Activated naive CD4-positive, alpha-beta T cell treated with anti-CD3 and anti-CD28 coated beads for 36 hours (primary cell): ENCODE data around the gene NGEF. TPM values are rescaled to one million over a fixed set of nuclear protein-coding genes. Genes with fewer than 3 reads are reported as not detected.
"Not testable (repeated sequence)": the region's sequence is repeated elsewhere in the genome, so short reads cannot be mapped to it uniquely, and the experiment has no call there.

Experiments
- CTCF ChIA-PET: fragments of 350-600 bp; sonication (Branson Sonifier 250); formaldehyde crosslinking; loops from one replicate; lab custom pipeline; 2021; ENCODE audit warnings: antibody characterized with exemption; lab: Charles Lee
- DNase-seq: peaks from one replicate; pipeline ENCODE4 v3.0.0-alpha.2; 2020
- H3K27ac Mint-ChIP-seq: one replicate; pipeline ENCODE4 v1.8.0; 2021; ENCODE audit warnings: mild to moderate bottlenecking, mixed read lengths
- H3K27me3 Mint-ChIP-seq: one replicate; pipeline ENCODE4 v1.8.0; 2021; ENCODE audit warnings: low read depth, mixed read lengths
- H3K36me3 Mint-ChIP-seq: one replicate; pipeline ENCODE4 v1.8.0; 2021; ENCODE audit warnings: low read depth, mixed read lengths
- H3K4me1 Mint-ChIP-seq: one replicate; pipeline ENCODE4 v1.8.0; 2021; ENCODE audit warnings: low read depth, mixed read lengths
- H3K4me3 Mint-ChIP-seq: one replicate; pipeline ENCODE4 v1.8.0; 2021; ENCODE audit warnings: mild to moderate bottlenecking, moderate library complexity, mixed read lengths
- H3K9me3 Mint-ChIP-seq: one replicate; pipeline ENCODE4 v1.8.0; 2021; ENCODE audit warnings: mixed read lengths
- intact Hi-C: fragments of 100-400 bp; cut with micrococcal nuclease; formaldehyde crosslinking; loops from one replicate; pipeline ENCODE4 v1.15.1; 2023
- total RNA-seq, 2 experiments: library from RNA; stranded (reverse); gene quantifications; one replicate each; pipeline ENCODE4 v1.2.3, GENCODE V29; 2021

The NGEF gene
- total RNA-seq, 2 experiments from 2014 or later: 0.12 TPM; not detected in 1

DNA sequence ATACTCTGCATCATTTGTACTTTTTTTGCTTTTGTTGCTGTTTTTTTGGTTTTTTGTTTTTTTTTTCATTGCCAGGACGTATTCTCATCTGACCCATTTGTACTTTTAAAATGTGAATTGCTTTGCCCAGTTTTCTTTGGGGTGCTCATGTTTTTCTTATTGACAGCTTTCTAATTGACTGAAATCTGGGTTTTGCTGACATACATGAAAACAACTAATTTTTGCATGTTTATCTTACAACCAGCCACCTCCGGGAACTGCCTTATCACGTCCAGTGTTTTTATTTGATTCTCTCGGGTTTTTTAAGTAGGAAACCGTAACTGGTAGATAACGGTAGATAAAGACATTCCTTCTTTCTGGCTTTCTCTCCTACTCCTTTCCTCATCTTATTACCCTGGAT, 104.4 kb downstream of the NGEF start:
- Mint-ChIP-seq H3K9me3 (peaks cover 15% of the 10 kb centered on the region), H3K36me3 (peaks cover 1% of the 10 kb centered on the region), H3K4me3 (no peak overlapping the region), H3K27me3 (peaks cover 14% of the 10 kb centered on the region), H3K4me1 (no peaks in the 10 kb centered on the region), H3K27ac (no peak overlapping the region)
- DNase-seq: no peak
- CTCF ChIA-PET: no interaction called here
- intact Hi-C loops: no loop called here

DNA sequence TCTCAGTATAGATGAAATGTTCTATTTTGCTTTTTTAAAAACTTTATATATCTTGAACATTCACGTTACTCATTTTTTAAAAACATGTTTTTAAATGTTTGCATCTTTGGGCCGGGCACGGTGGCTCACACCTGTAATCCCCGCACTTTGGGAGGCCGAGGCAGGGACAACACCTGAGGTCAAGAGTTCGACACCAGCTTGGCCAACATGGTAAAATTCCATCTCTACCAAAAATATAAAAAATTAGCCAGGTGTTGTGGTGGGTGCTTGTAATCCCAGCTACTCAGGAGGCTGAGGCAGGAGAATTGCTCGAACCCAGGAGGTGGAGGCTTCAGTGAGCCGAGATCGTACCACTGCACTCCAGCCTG, 105.4 kb downstream of the NGEF start:
- H3K9me3 Mint-ChIP-seq: peaks cover 14% of the 10 kb centered on the region
- H3K4me1 Mint-ChIP-seq, H3K4me3 Mint-ChIP-seq, H3K27ac Mint-ChIP-seq, H3K36me3 Mint-ChIP-seq, DNase-seq, CTCF ChIA-PET, intact Hi-C loops: not testable (repeated sequence)
- peaks cover 10% of the 10 kb centered on the region for H3K27me3 Mint-ChIP-seq

DNA sequence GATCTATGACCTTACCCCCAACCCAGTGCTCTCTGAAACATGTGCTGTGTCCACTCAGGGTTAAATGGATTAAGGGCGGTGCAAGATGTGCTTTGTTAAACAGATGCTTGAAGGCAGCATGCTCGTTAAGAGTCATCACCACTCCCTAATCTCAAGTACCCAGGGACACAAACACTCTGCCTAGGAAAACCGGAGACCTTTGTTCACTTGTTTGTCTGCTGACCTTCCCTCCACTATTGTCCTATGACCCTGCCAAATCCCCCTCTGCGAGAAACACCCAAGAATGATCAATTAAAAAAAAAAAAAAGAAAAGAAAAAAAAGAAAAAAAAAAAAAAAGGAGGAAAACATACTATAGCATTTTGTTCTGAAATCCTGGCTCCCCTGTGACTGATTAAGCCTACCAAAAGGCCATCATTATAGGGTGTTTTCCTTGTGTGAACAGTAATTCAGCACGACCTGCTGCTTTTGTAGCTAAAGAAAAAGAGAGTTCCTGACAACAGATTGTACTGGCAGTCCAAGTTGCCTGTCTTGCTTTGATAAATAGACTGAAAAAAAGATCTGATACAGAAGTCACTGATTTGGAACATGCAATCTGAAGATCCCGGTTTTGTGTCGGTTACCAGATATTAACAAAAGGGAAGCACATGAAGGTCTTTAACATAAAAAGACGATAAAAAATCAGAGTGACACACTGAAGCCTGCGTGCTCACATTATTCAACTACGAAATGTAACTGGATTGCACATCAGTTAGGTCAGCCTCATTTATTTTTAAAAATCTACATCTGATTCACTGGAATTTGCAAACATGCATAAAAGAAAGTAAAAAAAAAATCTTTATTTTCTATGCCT, 106.0 kb downstream of the NGEF start:
- H3K4me3 Mint-ChIP-seq, intact Hi-C loops, CTCF ChIA-PET, H3K4me1 Mint-ChIP-seq, H3K36me3 Mint-ChIP-seq, DNase-seq, H3K27ac Mint-ChIP-seq: not testable (repeated sequence)
- peaks cover 10% of the 10 kb centered on the region for H3K9me3 Mint-ChIP-seq
- peaks cover 10% of the 10 kb centered on the region for H3K27me3 Mint-ChIP-seq

DNA sequence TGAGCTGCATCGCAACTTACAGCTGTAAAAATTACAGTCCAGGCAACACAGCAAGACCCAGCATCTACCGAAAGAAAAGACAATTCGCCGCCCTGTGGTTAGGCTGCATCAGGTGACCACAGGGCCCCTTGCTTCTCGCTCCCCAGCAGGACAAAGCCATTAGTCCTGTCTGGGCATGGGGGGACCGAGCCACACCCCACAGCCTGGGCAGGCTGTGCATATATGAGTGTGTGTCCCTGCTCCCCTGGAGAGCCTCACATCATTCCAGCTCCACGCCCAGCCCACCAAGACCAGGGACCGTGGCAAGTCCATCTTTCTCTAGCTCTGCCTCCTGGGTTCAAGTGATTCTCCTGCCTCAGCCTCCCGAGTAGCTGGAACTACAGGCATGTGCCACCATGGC, 109.1 kb downstream of the NGEF start:
- CTCF ChIA-PET: interaction anchor here (1.0 kb wide), 1 partner anchor 808 kb away, joined by 3 read pairs; the partner anchor contains the start of gene UGT1A5
- H3K27ac Mint-ChIP-seq: no peak overlapping the region
- H3K36me3 Mint-ChIP-seq: no peaks in the 10 kb centered on the region
- H3K27me3 Mint-ChIP-seq: peaks cover 3% of the 10 kb centered on the region
- intact Hi-C loops: no loop called here
- H3K9me3 Mint-ChIP-seq: no peaks in the 10 kb centered on the region
- no peaks in the 10 kb centered on the region for H3K4me1 Mint-ChIP-seq
- H3K4me3 Mint-ChIP-seq: no peak overlapping the region
- DNase-seq: no peak

DNA sequence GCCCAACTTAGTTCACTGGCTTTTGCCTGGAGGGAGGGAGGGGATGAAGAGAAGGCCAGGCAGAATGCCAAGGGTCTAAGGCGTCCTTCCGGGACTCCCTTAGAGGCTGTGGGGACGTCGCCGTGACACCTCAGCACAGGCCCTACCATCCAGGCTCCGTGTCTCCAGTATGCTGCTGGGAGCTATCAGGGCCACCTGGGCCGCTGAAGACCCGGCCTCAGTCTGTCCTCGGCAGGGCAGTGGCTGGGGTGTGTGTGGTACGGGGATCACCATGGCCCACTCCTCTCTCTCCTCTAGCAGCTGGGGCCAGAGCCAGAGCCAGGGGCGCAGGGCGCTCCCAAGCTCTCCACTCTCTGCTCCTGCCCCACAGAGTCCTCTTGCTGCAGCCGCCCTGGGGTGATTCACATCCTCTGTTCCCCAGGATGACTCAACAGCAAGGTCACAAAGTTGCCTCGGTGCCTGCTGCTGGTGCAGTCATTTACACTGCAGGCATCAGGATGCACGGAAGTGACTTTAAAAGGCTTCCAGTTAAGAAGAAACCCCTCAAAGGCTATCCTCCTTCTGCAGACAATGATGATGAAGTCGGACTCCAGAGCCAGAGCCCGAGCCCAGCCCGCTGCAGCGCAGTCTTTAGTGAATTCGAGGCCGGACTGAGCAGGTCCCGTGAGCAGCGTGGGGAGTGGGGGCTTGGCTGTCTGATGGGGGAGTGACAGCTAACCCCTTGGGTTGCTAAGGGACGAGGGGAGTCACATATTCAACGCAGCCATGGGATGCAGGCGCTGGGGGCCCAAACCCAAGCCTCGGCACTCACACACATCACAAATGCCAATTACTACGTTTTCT, 111.1 kb downstream of the NGEF start:
- H3K4me1 Mint-ChIP-seq: peaks cover 8% of the 10 kb centered on the region
- peak; percentile 53 for DNase-seq
- H3K4me3 Mint-ChIP-seq: no peak overlapping the region
- no peaks in the 10 kb centered on the region for H3K36me3 Mint-ChIP-seq
- intact Hi-C loops: no loop called here
- no peaks in the 10 kb centered on the region for H3K27me3 Mint-ChIP-seq
- no peak overlapping the region for H3K27ac Mint-ChIP-seq
- CTCF ChIA-PET: no interaction called here
- no peaks in the 10 kb centered on the region for H3K9me3 Mint-ChIP-seq

DNA sequence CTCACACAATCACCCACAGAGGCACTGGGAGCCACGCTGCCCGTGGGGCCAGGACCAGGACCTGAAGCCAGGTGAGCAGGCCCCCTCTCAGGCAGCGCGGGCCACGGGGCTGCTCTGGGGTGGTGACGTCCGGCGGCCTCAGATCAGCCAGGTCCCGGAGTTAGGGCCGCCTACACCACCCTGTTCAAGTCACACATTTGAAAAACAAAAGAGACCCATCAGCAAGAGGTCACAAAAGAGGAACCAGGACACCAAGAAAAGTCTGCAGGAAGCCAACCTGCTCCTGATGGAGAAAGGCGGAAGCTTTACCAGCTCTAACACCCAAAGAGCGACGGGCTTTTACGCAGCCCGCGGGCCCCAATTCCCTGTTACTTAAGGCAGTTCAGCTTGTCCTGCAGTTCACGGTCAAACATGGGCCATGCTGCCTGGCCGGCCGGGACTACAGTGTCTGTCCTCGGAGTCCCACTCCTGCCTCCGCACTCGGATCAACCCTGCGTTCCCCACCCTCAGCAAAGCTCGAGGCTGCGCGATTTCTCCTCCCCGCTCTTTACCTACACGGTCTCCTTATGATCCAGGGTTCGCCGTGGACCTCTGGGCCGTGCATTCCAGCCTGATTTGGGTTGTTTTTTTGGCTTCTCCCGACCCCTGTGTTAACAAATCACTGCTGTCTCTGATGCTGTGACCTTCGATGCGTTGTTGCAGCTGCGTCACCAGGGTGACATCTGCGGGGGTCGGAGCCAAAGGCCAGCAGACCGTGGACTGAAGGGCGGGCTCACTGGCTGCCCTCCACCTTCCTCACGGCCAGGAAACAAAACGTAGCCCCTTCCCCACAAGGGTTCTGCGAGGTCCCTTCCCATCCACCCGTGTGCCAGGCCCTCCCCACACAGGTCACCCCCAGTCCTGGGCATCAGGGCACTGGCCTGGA, 112.0 kb downstream of the NGEF start:
- no peaks in the 10 kb centered on the region for H3K36me3 Mint-ChIP-seq
- no peak overlapping the region for H3K4me3 Mint-ChIP-seq
- H3K27me3 Mint-ChIP-seq: no peaks in the 10 kb centered on the region
- no peaks in the 10 kb centered on the region for H3K9me3 Mint-ChIP-seq
- peaks cover 8% of the 10 kb centered on the region for H3K4me1 Mint-ChIP-seq
- H3K27ac Mint-ChIP-seq: no peak overlapping the region
- DNase-seq: no peak
- intact Hi-C loops: no loop called here
- CTCF ChIA-PET: no interaction called here

DNA sequence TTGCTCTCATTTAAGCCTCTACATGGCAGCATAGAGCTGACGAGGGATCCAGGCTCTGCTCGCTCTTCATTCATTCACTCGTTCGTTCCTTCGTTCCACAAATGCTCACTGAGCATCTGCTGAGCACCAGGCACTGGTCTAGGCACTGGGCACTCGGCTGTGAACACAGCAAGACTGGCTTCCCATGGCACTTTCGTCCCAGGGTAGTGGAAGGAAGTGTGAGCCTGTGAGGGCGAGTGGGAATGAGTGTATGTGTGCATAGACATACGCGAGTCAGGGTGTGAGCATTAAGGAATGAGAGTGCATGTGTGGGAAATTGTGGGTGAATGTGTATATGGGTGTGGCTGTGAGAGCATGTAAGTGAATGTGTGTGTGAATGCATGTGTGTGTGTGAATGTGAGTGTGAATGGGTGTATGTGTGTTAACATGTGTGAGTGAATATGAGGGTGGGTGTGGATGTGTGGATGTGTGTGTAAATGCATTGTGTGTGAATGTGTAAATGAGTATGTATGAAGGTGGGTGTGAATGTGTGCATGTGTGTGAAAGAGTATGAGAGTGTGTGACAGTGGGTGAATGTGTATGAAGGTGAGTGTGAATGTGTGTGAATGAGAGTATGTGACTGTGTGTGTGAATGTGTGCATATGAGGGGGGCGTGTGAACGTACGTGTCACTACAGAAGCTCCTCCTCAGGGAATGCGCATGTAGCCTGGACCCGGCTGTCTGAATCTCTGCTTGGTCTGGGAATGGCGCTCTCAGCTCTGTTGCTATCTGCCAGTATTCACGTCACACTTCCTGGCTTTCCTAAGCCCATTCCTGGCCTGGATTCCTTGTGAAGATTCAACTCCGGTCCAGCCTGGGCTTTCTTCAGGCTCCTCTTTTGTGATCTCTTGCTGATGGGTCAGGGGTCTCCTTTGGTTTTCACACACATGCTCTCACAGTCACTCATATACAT, 114.2 kb downstream of the NGEF start:
- H3K36me3 Mint-ChIP-seq: no peaks in the 10 kb centered on the region
- no peak overlapping the region for H3K27ac Mint-ChIP-seq
- H3K4me1 Mint-ChIP-seq: peaks cover 8% of the 10 kb centered on the region
- H3K9me3 Mint-ChIP-seq: no peaks in the 10 kb centered on the region
- DNase-seq: no peak
- CTCF ChIA-PET: no interaction called here
- intact Hi-C loops: no loop called here
- no peaks in the 10 kb centered on the region for H3K27me3 Mint-ChIP-seq
- no peak overlapping the region for H3K4me3 Mint-ChIP-seq

DNA sequence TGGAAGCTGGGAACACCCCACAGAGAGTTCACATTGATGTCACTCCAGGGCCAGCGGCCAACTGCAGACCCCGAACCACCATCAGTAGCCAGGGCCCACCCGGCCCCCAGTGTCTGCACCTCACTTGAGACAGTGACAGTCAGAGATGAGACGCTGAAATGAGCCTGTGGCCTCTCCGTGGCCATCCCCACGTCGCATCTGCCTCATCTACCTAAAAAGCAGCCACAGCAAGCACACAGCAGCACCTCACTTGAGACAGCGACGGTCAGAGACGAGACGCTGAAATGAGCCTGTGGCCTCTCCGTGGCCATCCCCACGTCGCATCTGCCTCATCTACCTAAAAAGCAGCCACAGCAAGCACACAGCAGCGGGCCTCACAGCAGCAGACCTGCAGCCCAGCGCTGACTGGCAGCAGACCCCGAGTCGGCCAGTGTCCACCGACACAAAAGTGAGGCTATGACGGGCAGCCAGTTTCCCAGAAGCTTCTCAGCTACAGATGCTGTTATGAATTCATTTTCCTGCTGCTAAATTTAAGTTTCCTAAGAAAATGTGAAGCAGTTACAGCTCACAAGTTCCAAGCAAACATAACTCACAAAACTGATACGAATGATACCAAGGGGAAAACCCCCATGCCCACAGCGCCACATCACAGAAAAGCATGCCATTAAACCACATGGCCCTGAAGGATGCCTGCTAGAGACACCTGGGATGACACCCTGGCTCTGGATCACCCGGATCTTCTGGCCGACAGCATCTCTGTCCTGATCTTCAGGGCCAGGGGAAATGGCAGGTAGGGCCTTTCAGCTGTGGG, 115.3 kb downstream of the NGEF start:
- Mint-ChIP-seq H3K36me3 (no peaks in the 10 kb centered on the region), H3K27me3 (no peaks in the 10 kb centered on the region), H3K27ac (no peak overlapping the region), H3K4me3 (no peak overlapping the region), H3K4me1 (peaks cover 8% of the 10 kb centered on the region), H3K9me3 (no peaks in the 10 kb centered on the region)
- CTCF ChIA-PET: interaction anchor here (0.7 kb wide), 1 partner anchor 156 kb away, joined by 3 read pairs; no protein-coding TSS in a partner anchor
- peak; percentile 62 for DNase-seq
- intact Hi-C loops: no loop called here

DNA sequence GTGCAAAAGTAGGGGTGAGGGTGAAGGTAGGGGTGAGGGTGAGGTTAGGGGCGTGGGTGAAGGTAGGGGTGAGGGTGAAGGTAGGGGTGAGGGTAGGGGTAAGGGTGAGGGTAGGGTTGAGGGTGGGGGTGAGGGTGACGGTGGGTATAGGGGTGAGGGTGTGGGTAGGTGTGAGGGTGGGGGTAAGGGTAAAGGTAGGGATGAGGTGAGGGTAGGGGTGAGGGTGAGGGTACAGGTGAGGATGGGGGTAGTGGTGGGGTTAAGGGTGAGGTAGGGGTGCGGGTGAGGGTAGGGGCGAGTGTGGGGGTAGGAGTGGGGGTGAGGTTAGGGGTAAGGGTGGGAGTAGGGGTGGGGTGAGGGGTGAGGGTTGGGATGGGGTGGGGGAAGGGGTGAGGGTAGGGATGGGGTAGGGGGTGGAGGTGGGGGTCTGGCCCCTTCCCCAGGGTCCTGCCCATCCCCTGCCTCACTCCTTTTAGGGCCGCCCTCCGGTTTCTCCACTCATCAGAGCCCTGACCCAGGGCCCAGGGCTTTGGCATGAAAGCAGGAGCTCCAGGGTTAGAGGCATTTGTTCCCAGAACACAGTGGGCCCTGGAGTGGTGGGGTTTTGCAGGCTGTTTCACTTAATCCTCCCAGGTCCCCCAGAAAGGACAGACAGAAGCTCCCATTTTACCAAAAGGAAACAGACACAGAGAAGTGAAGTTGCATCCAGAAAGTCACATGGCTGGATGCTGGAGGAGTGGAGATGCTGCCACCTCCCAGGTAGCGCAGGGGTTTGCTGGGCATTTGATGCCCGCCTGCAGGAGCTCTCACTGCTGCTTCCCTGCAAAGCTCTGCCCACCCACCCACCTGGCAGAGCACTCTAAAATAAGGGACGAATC, 116.1 kb downstream of the NGEF start:
- CTCF ChIA-PET: no interaction called here
- no peak for DNase-seq
- Mint-ChIP-seq H3K4me3 (no peak overlapping the region), H3K4me1 (peaks cover 8% of the 10 kb centered on the region), H3K27ac (no peak overlapping the region), H3K27me3 (no peaks in the 10 kb centered on the region), H3K9me3 (no peaks in the 10 kb centered on the region), H3K36me3 (no peaks in the 10 kb centered on the region)
- intact Hi-C loops: no loop called here

DNA sequence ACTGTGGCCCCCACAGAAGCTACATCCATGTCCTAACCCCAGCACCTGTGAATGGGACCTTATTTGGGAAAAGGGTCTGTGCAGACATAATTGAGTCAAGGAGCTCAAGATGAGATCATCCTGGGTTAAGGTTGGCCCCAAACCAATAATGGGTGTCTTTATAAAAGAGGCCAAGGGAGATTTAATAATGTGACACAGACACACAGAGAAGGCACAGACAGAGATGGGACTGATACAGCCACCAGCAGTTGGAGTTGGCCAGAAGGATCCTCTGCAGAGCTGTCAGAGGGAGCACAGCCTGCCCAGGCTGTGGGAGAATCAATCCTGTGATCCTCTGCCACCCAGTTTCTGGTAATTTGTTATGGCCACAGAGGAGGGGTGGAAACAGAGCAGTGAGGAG, 116.9 kb downstream of the NGEF start:
- Mint-ChIP-seq H3K27ac (no peak overlapping the region), H3K4me3 (no peak overlapping the region), H3K4me1 (peaks cover 8% of the 10 kb centered on the region), H3K36me3 (no peaks in the 10 kb centered on the region), H3K9me3 (no peaks in the 10 kb centered on the region), H3K27me3 (peaks cover 3% of the 10 kb centered on the region)
- intact Hi-C loops: no loop called here
- CTCF ChIA-PET: no interaction called here
- DNase-seq: no peak
